Vagina (tissue), 2 donors: ENCODE data around the gene KCNIP4.

ENCODE experiments used
- CTCF ChIP-seq, 3 experiments: fragments of 450-650 bp in 2 of 3; fragments of 200-600 bp in 1 of 3; sonication (generic) in 1 of 3; IDR thresholded peaks; one replicate each; pipeline ENCODE4 v1.5.1; 2017 to 2019; ENCODE audit warnings: antibody characterized with exemption in 3 of 3, mild to moderate bottlenecking in 2 of 3, moderate library complexity in 2 of 3
- POLR2A ChIP-seq, 2 donors: fragments of 450-650 bp; IDR thresholded peaks; one replicate each; pipeline ENCODE4 v1.6.1; 2017; ENCODE audit warnings: antibody characterized with exemption in 2 of 2, mild to moderate bottlenecking in 2 of 2, moderate library complexity in 2 of 2

GRCh38 chr4:21467551-21467950 lies 481.0 kb downstream of the KCNIP4 start:
- TF ChIP-seq POLR2A (IDR thresholded peaks at IDR 0.05) (no peak), CTCF (IDR thresholded peaks at IDR 0.05) (no peak)
